SK-N-MC (cell line): Measurements from ENCODE around the gene RDX.

Experiments
- EZH2 ChIP-seq: fragments of 200-600 bp; sonication (generic); IDR thresholded peaks from one replicate; pipeline ENCODE4 v1.6.1; 2017; ENCODE audit warnings: antibody characterized with exemption
- FOXP2 ChIP-seq: optimal IDR thresholded peaks from 2 replicates; pipeline ENCODE3; 2011; ENCODE audit warnings: mild to moderate bottlenecking, moderate library complexity; ENCODE audit not compliant: insufficient read depth; ENCODE audit errors: extremely low read length, control extremely low read depth
- POLR2AphosphoS5 ChIP-seq: IDR thresholded peaks from 2 replicates; pipeline ENCODE4 v1.6.1; 2012; ENCODE audit warnings: mild to moderate bottlenecking, low read depth, low read length, borderline replicate concordance

DNA sequence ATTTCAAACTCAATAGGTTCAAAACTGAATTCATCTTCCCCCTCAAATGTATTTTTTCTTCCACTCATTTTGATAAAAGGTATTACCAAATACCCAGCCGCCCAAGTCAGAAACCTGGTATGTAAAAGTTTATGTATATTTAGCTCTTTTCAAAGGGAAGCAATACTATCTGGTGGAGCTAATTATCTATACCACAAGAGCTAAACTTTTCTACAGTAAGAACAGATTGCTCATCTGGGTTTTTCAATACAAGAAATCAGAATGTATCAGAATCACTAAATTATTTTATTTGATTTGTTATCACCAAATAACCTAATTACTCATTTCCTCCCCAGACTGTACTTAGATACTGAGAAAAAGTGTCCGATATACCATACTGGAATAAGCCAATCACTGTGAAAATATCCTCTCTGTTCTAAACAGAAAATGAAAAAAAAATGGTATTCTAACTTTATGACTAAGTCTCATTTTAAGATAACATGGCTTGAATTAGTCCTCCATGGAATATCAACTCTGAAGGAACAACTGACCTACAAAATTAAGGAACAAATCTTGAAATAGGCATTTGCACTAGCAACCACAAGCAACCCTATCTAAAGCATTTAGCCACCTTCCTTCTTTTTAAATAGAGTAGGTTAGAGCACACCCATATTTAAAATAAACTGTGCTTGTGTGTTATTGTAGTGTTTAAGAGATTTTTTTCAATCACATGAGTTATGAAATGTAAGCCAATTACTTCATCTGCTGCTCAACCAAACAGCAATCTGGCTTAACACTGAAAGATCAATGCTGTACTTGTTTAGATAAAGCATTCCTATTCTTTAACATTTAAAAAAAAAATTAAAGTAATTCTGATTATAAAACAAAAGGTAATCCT is 35.0 kb downstream of the RDX start:
- TF ChIP-seq POLR2AphosphoS5 = no peak
- TF ChIP-seq EZH2 = no peak
- TF ChIP-seq FOXP2 = no peak
